Measurements from ENCODE around the gene PPP1R8. TPM values are rescaled to one million over a fixed set of nuclear protein-coding genes. Genes with fewer than 3 reads are reported as not detected.

The PPP1R8 gene
- total and polyA plus RNA-seq, 9 of the 15 experiments (the other 6 are each of a cell fraction or from before 2014, with no cell fraction given), result 16.2 to 107 (median 75.3) TPM

GRCh38 chr1:27830621-27831440, at the start of gene PPP1R8 (continued):
- TF ChIP-seq CHD4 (IDR thresholded peaks at IDR 0.05; ENCODE audit: insufficient read depth, insufficient replicate concordance, low read depth, low read length, poor library complexity, severe bottlenecking) (no peak), ZNF609 (CRISPR knock-in tag; IDR thresholded peaks at IDR 0.05; ENCODE audit: borderline replicate concordance) (peak; percentile 93; the same call in 1 of the 2 replicates), ETV6 (IDR thresholded peaks at IDR 0.05; ENCODE audit: borderline replicate concordance in 1 of 2, low read depth in 2 of 2, low read length in 1 of 2) (no peak), ETV6 (CRISPR knock-in tag; IDR thresholded peaks at IDR 0.05; ENCODE audit: borderline replicate concordance) (no peak), IRF2 (CRISPR knock-in tag; IDR thresholded peaks at IDR 0.05) (no peak), NFE2 (IDR thresholded peaks at IDR 0.05; ENCODE audit: low read depth) (no peak), RBM39 (optimal IDR thresholded peaks at IDR 0.05; ENCODE audit: low read depth, low read length) (no peak), ZNF121 (CRISPR knock-in tag; conservative IDR thresholded peaks at IDR 0.05) (no peak), ZZZ3 (IDR thresholded peaks at IDR 0.05) (no peak), RERE (CRISPR knock-in tag; IDR thresholded peaks at IDR 0.05; ENCODE audit: borderline replicate concordance) (no peak), KAT8 (IDR thresholded peaks at IDR 0.05; ENCODE audit: low read depth) (peak; percentile 59; the same call in 1 of the 2 replicates), EP400 (IDR thresholded peaks at IDR 0.05) (peak; percentile 80), ZNF146 (CRISPR knock-in tag; IDR thresholded peaks at IDR 0.05; ENCODE audit: unreplicated experiment) (no peak), MECOM (CRISPR knock-in tag; IDR thresholded peaks at IDR 0.05) (no peak), ZBTB9 (CRISPR knock-in tag; IDR thresholded peaks at IDR 0.05) (no peak)

Data from K562 (cell line).